Mesothelial cell of epicardium (in vitro differentiated cells): Measurements from ENCODE around the gene LRRC15. TPM values are rescaled to one million over a fixed set of nuclear protein-coding genes. Genes with fewer than 3 reads are reported as not detected.

ENCODE experiments used
- DNase-seq, 2 experiments: peaks; one replicate each; pipeline ENCODE4 v3.0.0; 2021; ENCODE audit warnings: low spot score in 2 of 2; ENCODE audit not compliant: unreplicated experiment in 2 of 2
- H3K27ac Mint-ChIP-seq: 2 replicates; pipeline ENCODE4 v1.8.0; 2021; ENCODE audit warnings: mixed read lengths
- H3K27me3 Mint-ChIP-seq: 2 replicates; pipeline ENCODE4 v1.8.0; 2021; ENCODE audit warnings: low read depth, mixed read lengths
- H3K36me3 Mint-ChIP-seq: 2 replicates; pipeline ENCODE4 v1.8.0; 2021; ENCODE audit warnings: mixed read lengths
- H3K4me1 Mint-ChIP-seq: 2 replicates; pipeline ENCODE4 v1.8.0; 2021; ENCODE audit warnings: mixed read lengths
- H3K4me3 Mint-ChIP-seq: 2 replicates; pipeline ENCODE4 v1.8.0; 2021; ENCODE audit warnings: mild to moderate bottlenecking, moderate library complexity, mixed read lengths
- H3K9me3 Mint-ChIP-seq: 2 replicates; pipeline ENCODE4 v1.8.0; 2021; ENCODE audit warnings: mixed read lengths
- CTCF ChIP-seq: fragments of 200-600 bp; sonication (generic); IDR thresholded peaks from one replicate; pipeline ENCODE4 v1.5.0; 2021; ENCODE audit warnings: antibody characterized with exemption; ENCODE audit not compliant: unreplicated experiment
- total RNA-seq: library from RNA; stranded (reverse); gene quantifications from 3 replicates; pipeline ENCODE4 v1.2.1, GENCODE V29; 2021

Gene LRRC15
- total RNA-seq, 1 donor from 2014 or later = not detected

- H3K27me3 Mint-ChIP-seq = peaks cover 13% of the 10 kb centered on the region
- TF ChIP-seq CTCF = no peak
These were observed 29.7 kb downstream of the LRRC15 start for GRCh38 chr3:194339840-194340239.

GRCh38 chr3:194339356-194339755, 30.2 kb downstream of the LRRC15 start:
- Mint-ChIP-seq H3K27ac (peak overlapping the region; percentile 41), H3K4me1 (peaks cover 34% of the 10 kb centered on the region), H3K36me3 (no peaks in the 10 kb centered on the region), H3K27me3 (peaks cover 13% of the 10 kb centered on the region), H3K9me3 (no peaks in the 10 kb centered on the region), H3K4me3 (no peak overlapping the region)
- DNase-seq = no peak
- no peak for TF ChIP-seq CTCF

More at GRCh38 chr3:194339840-194340239, 29.7 kb downstream of the LRRC15 start:
- no peak for DNase-seq
- Mint-ChIP-seq H3K27ac (peak overlapping the region; percentile 41), H3K4me3 (no peak overlapping the region), H3K9me3 (no peaks in the 10 kb centered on the region), H3K36me3 (no peaks in the 10 kb centered on the region), H3K4me1 (peaks cover 34% of the 10 kb centered on the region)

- Mint-ChIP-seq H3K36me3 (no peaks in the 10 kb centered on the region), H3K4me1 (peaks cover 30% of the 10 kb centered on the region), H3K4me3 (no peak overlapping the region), H3K27ac (no peak overlapping the region), H3K27me3 (peaks cover 18% of the 10 kb centered on the region), H3K9me3 (no peaks in the 10 kb centered on the region)
- no peak for TF ChIP-seq CTCF
- no peak for DNase-seq
These were observed 31.4 kb downstream of the LRRC15 start for GRCh38 chr3:194337965-194338753.

GRCh38 chr3:194336601-194337355, 32.8 kb downstream of the LRRC15 start:
- Mint-ChIP-seq H3K9me3 (no peaks in the 10 kb centered on the region), H3K27ac (peak overlapping the region; percentile 20), H3K4me3 (no peak overlapping the region), H3K36me3 (no peaks in the 10 kb centered on the region), H3K4me1 (peaks cover 38% of the 10 kb centered on the region), H3K27me3 (peaks cover 17% of the 10 kb centered on the region)
- TF ChIP-seq CTCF = no peak
- DNase-seq = no peak

- H3K27me3 Mint-ChIP-seq = peaks cover 19% of the 10 kb centered on the region
- no peak for DNase-seq
- no peaks in the 10 kb centered on the region for H3K9me3 Mint-ChIP-seq
- H3K27ac Mint-ChIP-seq = no peak overlapping the region
- no peaks in the 10 kb centered on the region for H3K36me3 Mint-ChIP-seq
- peak; percentile 50 for TF ChIP-seq CTCF
- peak overlapping the region; percentile 66 for H3K4me3 Mint-ChIP-seq
- peaks cover 46% of the 10 kb centered on the region for H3K4me1 Mint-ChIP-seq
These were observed 35.6 kb downstream of the LRRC15 start for GRCh38 chr3:194333981-194334320.
